Right lobe of liver (tissue), 4 donors: ENCODE results near the gene RNPC3.

Experiments
- CTCF ChIP-seq, 4 donors: fragments of 200-600 bp in 3 of 4; fragments of 450-650 bp in 1 of 4; IDR thresholded peaks; one replicate each; pipeline versions ENCODE4 v1.5.1 to v1.8.0; 2016 to 2022; ENCODE audit warnings: antibody characterized with exemption in 4 of 4, mild to moderate bottlenecking in 2 of 4
- POLR2A ChIP-seq: fragments of 450-650 bp; IDR thresholded peaks from one replicate; pipeline ENCODE4 v1.6.1; 2017; ENCODE audit warnings: antibody characterized with exemption, mild to moderate bottlenecking
- donor health status: DM: no; HTN: no; CAD: no.
- donor health status: DM: no; HTN: no; CAD: no.
- donor health status: DM: no; HTN: yes; CAD: no.

- no peak for TF ChIP-seq POLR2A
- no peak for TF ChIP-seq CTCF (IDR thresholded peaks at IDR 0.05)
Observed at GRCh38 chr1:103582464-103582863, 57.0 kb downstream of the RNPC3 start.
